Ishikawa (cell line): ENCODE measurements around the gene CSNK1G1.
A peak's percentile ranks its signal among the peaks of the same experiment; 100 is the strongest.

Experiments used
- CEBPB ChIP-seq: IDR thresholded peaks from 2 replicates; pipeline ENCODE4 v1.6.1; 2012
- CREB1 ChIP-seq: IDR thresholded peaks from 2 replicates; pipeline ENCODE4 v1.6.1; 2012; ENCODE audit warnings: low read depth
- EGR1 ChIP-seq: IDR thresholded peaks from 2 replicates; pipeline ENCODE4 v1.6.1; 2012
- EP300 ChIP-seq: IDR thresholded peaks from 2 replicates; pipeline ENCODE4 v1.6.1; 2012; ENCODE audit warnings: borderline replicate concordance
- FOXM1 ChIP-seq: IDR thresholded peaks from 2 replicates; pipeline ENCODE4 v1.6.1; 2012; ENCODE audit warnings: low read depth, borderline replicate concordance
- NFIC ChIP-seq: IDR thresholded peaks from 2 replicates; pipeline ENCODE4 v1.6.1; 2012
- RAD21 ChIP-seq: IDR thresholded peaks from 2 replicates; pipeline ENCODE4 v1.6.1; 2012; ENCODE audit warnings: low read depth
- REST ChIP-seq: IDR thresholded peaks from 2 replicates; pipeline ENCODE4 v1.6.1; 2012; ENCODE audit warnings: low read depth, mild to moderate bottlenecking
- TAF1 ChIP-seq: IDR thresholded peaks from 2 replicates; pipeline ENCODE4 v1.6.1; 2012; ENCODE audit warnings: low read depth, mild to moderate bottlenecking
- TCF12 ChIP-seq: IDR thresholded peaks from 2 replicates; pipeline ENCODE4 v1.6.1; 2012; ENCODE audit warnings: low read depth
- TEAD4 ChIP-seq: IDR thresholded peaks from 2 replicates; pipeline ENCODE4 v1.6.1; 2012
- YY1 ChIP-seq: IDR thresholded peaks from 2 replicates; pipeline ENCODE4 v1.6.1; 2012; ENCODE audit warnings: low read depth
- ZBTB7A ChIP-seq: IDR thresholded peaks from 2 replicates; pipeline ENCODE4 v1.6.1; 2012; ENCODE audit warnings: low read depth
- TF ChIP-seq, protein P1 (sequence below): IDR thresholded peaks from 2 replicates; pipeline ENCODE4 v1.6.1; 2012
- TF ChIP-seq, protein P2 (sequence below): IDR thresholded peaks from 2 replicates; pipeline ENCODE4 v1.6.1; 2012

The CSNK1G1 gene

DNA sequence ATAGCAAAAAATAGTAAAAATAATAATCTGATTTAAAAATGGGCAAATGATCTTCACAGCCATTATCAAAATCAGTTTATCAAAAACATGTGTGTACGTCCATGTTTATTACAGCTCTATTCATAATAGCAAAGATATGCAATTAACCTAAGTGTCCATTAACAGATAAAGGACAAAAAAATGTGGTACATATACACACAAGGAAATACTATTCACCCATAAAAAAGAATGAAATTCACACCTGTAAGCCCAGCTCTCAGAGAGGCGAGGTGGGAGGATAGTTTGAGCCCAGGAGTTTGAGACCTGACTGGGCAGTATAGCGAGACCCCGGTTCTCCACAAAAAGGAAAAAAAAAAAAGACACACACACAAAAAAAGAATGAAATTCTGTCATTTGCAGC is 110.6 kb downstream of the CSNK1G1 start:
- TF ChIP-seq TAF1, result no peak
- TF ChIP-seq TEAD4, result no peak
- no peak for TF ChIP-seq FOXM1
- no peak for TF ChIP-seq CREB1
- TF ChIP-seq, protein P1, sequence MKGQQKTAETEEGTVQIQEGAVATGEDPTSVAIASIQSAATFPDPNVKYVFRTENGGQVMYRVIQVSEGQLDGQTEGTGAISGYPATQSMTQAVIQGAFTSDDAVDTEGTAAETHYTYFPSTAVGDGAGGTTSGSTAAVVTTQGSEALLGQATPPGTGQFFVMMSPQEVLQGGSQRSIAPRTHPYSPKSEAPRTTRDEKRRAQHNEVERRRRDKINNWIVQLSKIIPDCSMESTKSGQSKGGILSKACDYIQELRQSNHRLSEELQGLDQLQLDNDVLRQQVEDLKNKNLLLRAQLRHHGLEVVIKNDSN, result no peak
- TF ChIP-seq TCF12, result no peak
- no peak for TF ChIP-seq NFIC
- no peak for TF ChIP-seq RAD21
- TF ChIP-seq EP300, result no peak
- no peak for TF ChIP-seq YY1
- no peak for TF ChIP-seq CEBPB
- no peak for TF ChIP-seq ZBTB7A
- TF ChIP-seq REST, result no peak
- TF ChIP-seq EGR1, result no peak
- TF ChIP-seq, protein P2, sequence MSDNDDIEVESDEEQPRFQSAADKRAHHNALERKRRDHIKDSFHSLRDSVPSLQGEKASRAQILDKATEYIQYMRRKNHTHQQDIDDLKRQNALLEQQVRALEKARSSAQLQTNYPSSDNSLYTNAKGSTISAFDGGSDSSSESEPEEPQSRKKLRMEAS, result no peak

DNA sequence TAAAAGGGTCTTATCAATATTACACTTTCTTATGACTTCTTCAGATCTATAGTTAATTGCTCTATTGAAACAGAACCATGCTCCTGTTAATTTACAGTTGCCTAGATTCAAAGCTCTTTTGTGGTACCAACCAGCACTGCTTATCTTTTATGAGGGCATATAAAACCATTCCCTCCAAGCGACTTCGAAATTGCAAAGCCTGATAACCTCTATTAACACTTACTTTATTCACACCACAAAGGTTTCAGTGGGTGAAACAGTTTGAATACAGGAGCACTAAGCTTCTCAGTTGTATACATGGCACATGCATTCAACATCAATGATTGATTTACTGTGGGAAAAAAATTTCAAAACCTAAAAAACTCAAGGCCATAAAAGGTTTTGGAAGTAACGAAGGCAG is 118.3 kb downstream of the CSNK1G1 start:
- TF ChIP-seq EGR1 (no peak), FOXM1 (no peak), RAD21 (no peak), CREB1 (no peak), ZBTB7A (no peak), CEBPB (no peak), TCF12 (no peak), NFIC (no peak), EP300 (no peak), REST (no peak), TEAD4 (no peak), TAF1 (no peak), YY1 (no peak)
- TF ChIP-seq, protein P1, result no peak

DNA sequence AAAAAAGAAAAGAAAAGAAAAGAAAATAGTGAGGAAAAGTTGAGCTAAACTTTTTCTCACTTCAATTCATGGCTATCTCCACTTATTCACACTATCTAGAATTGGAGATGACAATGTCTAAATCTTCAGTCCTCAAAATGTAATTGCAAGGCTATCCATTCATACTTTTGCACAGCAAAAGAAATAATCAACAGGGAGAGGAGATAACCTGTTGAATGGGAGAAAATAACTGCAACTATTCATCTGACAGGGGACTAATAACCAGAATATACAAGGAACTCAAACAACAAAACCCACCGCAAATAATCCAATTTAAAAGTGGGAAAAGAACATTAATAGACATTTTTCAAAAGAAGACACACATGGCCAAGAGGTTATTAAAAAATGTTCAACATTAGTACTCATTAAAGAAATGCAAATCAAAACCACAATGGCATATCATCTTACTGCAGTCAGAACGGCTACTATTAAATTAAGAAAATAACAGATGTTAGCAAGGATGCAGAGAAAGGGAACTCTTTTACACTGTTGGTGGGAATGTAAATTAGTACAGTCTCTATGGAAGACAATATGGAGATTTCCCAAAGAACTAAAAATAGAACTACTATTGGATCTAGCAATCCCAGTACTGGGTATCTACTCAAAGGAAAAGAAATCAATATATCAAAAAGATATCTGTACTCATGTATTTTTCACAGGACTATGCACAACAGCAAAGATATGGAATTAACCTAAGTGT is 119.6 kb downstream of the CSNK1G1 start:
- TF ChIP-seq CREB1, result no peak

DNA sequence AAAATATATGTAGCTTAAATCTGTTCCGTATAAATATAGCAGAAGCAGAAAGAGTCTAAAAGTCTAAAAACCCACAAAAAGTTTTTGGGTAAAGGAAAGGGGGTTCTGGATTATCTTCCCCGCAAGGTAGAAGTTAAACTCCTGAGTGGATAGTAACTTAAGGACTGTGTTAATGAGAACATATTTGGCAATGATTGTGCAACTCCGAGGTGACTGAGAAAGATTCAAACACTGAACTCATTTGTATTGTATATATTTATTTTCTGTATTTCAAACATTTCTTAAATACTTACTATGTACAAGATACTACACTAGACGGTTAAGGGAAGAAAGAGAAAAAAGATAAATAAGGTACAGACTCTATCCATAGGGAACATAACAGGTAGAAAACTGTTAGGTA is 120.4 kb downstream of the CSNK1G1 start:
- TF ChIP-seq CEBPB (0 out of 2 replicates have a peak, but pooled peaks have one; percentile 9), EGR1 (no peak)

DNA sequence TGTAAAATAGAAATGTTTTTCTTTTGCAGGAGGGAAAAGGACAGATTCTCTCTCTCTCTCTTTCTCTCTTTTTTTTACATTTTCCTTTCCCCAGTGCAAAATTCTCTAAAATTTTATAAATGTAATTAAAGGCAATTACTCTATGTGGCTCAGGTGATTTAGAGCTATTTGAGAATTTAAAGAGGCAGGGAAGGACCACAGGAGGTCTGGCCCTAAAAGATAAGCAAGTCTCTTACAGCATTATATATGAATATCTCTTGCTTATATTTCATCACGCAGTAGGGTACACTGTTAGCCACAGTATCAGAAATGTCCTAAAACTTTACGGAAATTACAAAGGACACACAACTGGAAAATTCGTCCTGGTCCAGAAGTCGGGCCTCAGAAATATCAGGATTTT is 122.7 kb downstream of the CSNK1G1 start:
- no peak for TF ChIP-seq YY1

- no peak for TF ChIP-seq TCF12
- no peak for TF ChIP-seq NFIC
- no peak for TF ChIP-seq REST
- TF ChIP-seq TEAD4, result no peak
- TF ChIP-seq RAD21, result no peak
- no peak for TF ChIP-seq CREB1
- TF ChIP-seq EGR1, result no peak
- no peak for TF ChIP-seq TAF1
- no peak for TF ChIP-seq YY1
- TF ChIP-seq, protein P2, result no peak
- TF ChIP-seq, protein P1, result no peak
- no peak for TF ChIP-seq FOXM1
- TF ChIP-seq EP300, result no peak
- no peak for TF ChIP-seq CEBPB
Measured at GRCh38 chr15:64232400-64232799, 123.6 kb downstream of the CSNK1G1 start.
